IMR-90 (cell line): Measurements from ENCODE around the gene PLXNB1. TPM values are rescaled to one million over a fixed set of nuclear protein-coding genes. Genes with fewer than 3 reads are reported as not detected.

ENCODE experiments used
- ATAC-seq: fragments of 200-7000 bp; cut with Tn5 transposase; 2 replicates; pipeline ENCODE4 v1.9.1; 2020; ENCODE audit warnings: low read depth, mild to moderate bottlenecking, moderate library complexity
- BruUV-seq: library from RNA; stranded (reverse); fragments of 400-500 nt; replicated peaks from 2 replicates; lab custom pipeline; 2021; lab: Mats Ljungman, UMichigan
- CTCF ChIA-PET: fragments of 300-600 bp; formaldehyde crosslinking; extraction: SDS; loops from one replicate; lab custom pipeline; 2021; ENCODE audit warnings: antibody characterized with exemption; lab: Yijun Ruan, JAX
- POLR2A ChIA-PET: fragments of 300-600 bp; sonication (Branson Sonifier 250); formaldehyde crosslinking; loops from one replicate; lab custom pipeline; 2022; ENCODE audit warnings: antibody characterized with exemption; ENCODE audit not compliant: unreplicated experiment; lab: Charles Lee
- DNase-seq: peaks from one replicate; pipeline ENCODE4 v3.0.0; 2013
- H2AFZ ChIP-seq: replicated peaks from 2 replicates; pipeline ENCODE3; 2013; ENCODE audit warnings: low read length, mild to moderate bottlenecking; ENCODE audit not compliant: poor library complexity
- H2AK5ac ChIP-seq: 2 replicates; pipeline ENCODE4 v1.6.1; 2013; ENCODE audit warnings: low read depth, low read length, inconsistent platforms
- H2AK9ac ChIP-seq: replicated peaks from 2 replicates; pipeline ENCODE3; 2013; ENCODE audit warnings: mild to moderate bottlenecking, low read depth, low read length, moderate library complexity; ENCODE audit not compliant: poor library complexity
- H2BK120ac ChIP-seq: 2 replicates; pipeline ENCODE4 v1.6.1; 2013; ENCODE audit warnings: low read depth, low read length, inconsistent platforms
- H2BK15ac ChIP-seq: 3 replicates; pipeline ENCODE4 v1.6.1; 2013; ENCODE audit warnings: low read depth, low read length, inconsistent platforms
- H2BK20ac ChIP-seq: 2 replicates; pipeline ENCODE4 v1.6.1; 2013; ENCODE audit warnings: low read depth, mild to moderate bottlenecking, inconsistent platforms, low read length, moderate library complexity
- H2BK5ac ChIP-seq: 2 replicates; pipeline ENCODE4 v1.6.1; 2013; ENCODE audit warnings: mild to moderate bottlenecking, low read depth, low read length, inconsistent platforms; ENCODE audit not compliant: poor library complexity, severe bottlenecking
- H3K14ac ChIP-seq: replicated peaks from 2 replicates; pipeline ENCODE4 v1.6.1; 2013; ENCODE audit warnings: low read depth, low read length, inconsistent platforms
- H3K18ac ChIP-seq: 2 replicates; pipeline ENCODE4 v1.6.1; 2013; ENCODE audit warnings: low read depth, low read length, control low read depth
- H3K23ac ChIP-seq: 2 replicates; pipeline ENCODE4 v1.6.1; 2013; ENCODE audit warnings: low read depth, low read length, inconsistent platforms
- H3K27ac ChIP-seq: 2 replicates; pipeline ENCODE4 v1.5.1; 2013; ENCODE audit warnings: mild to moderate bottlenecking, control low read depth, low read length; ENCODE audit not compliant: insufficient read depth
- H3K27me3 ChIP-seq: 2 replicates; pipeline ENCODE4 v1.6.1; 2013; ENCODE audit warnings: low read length; ENCODE audit not compliant: control insufficient read depth, insufficient read depth
- H3K36me3 ChIP-seq: 2 replicates; pipeline ENCODE4 v1.6.1; 2013; ENCODE audit warnings: low read length, mixed read lengths; ENCODE audit not compliant: control insufficient read depth, insufficient read depth
- H3K4ac ChIP-seq: 2 replicates; pipeline ENCODE4 v1.6.1; 2013; ENCODE audit warnings: low read depth, low read length, inconsistent platforms
- H3K4me1 ChIP-seq: 2 replicates; pipeline ENCODE4 v1.6.1; 2013; ENCODE audit warnings: low read length, mixed read lengths; ENCODE audit not compliant: control insufficient read depth, insufficient read depth
- H3K4me2 ChIP-seq: 2 replicates; pipeline ENCODE4 v1.6.1; 2013; ENCODE audit warnings: low read depth, mild to moderate bottlenecking, control low read depth, low read length, moderate library complexity
- H3K4me3 ChIP-seq: 2 replicates; pipeline ENCODE4 v1.5.1; 2013; ENCODE audit warnings: low read depth, mild to moderate bottlenecking, control low read depth, low read length, moderate library complexity; ENCODE audit not compliant: insufficient read depth
- H3K56ac ChIP-seq: 2 replicates; pipeline ENCODE4 v1.6.1; 2013; ENCODE audit warnings: low read length, inconsistent platforms; ENCODE audit not compliant: insufficient read depth; ENCODE audit errors: extremely low read depth
- H3K79me1 ChIP-seq, 2 experiments: 2 replicates each; pipeline ENCODE4 v1.6.1; 2013; ENCODE audit warnings: low read length in 2 of 2, inconsistent platforms in 1 of 2, low read depth in 1 of 2
- H3K9ac ChIP-seq: 2 replicates; pipeline ENCODE4 v1.6.1; 2013; ENCODE audit warnings: low read depth, low read length, control low read depth
- H3K9me1 ChIP-seq: 2 replicates; pipeline ENCODE4 v1.6.1; 2013; ENCODE audit warnings: low read length, inconsistent platforms; ENCODE audit not compliant: insufficient read depth
- H3K9me3 ChIP-seq: 2 replicates; pipeline ENCODE4 v1.6.1; 2013; ENCODE audit warnings: low read length; ENCODE audit not compliant: control insufficient read depth, insufficient read depth
- H4K20me1 ChIP-seq: 2 replicates; pipeline ENCODE4 v1.6.1; 2013; ENCODE audit warnings: low read length, inconsistent platforms; ENCODE audit not compliant: insufficient read depth
- H4K5ac ChIP-seq: 2 replicates; pipeline ENCODE4 v1.6.1; 2013; ENCODE audit warnings: mild to moderate bottlenecking, low read depth, low read length, control low read depth
- H4K8ac ChIP-seq, 2 experiments: 2 replicates each; pipeline ENCODE4 v1.6.1; 2013; ENCODE audit warnings: low read depth in 2 of 2, low read length in 2 of 2, control low read depth in 1 of 2, inconsistent platforms in 1 of 2
- H4K91ac ChIP-seq: 2 replicates; pipeline ENCODE4 v1.6.1; 2013; ENCODE audit warnings: low read depth, low read length, inconsistent platforms; ENCODE audit not compliant: insufficient read depth
- BHLHE40 ChIP-seq: fragments of 150-350 bp; IDR thresholded peaks from 2 replicates; pipeline ENCODE4 v1.6.1; 2016; ENCODE audit warnings: mild to moderate bottlenecking, low read depth, low read length
- CEBPB ChIP-seq: IDR thresholded peaks from 2 replicates; pipeline ENCODE4 v1.6.1; 2012; ENCODE audit warnings: low read depth, low read length, improper control_type of control experiment
- CHD1 ChIP-seq: IDR thresholded peaks from 2 replicates; pipeline ENCODE4 v1.6.1; 2012; ENCODE audit warnings: low read depth, low read length, improper control_type of control experiment
- CTCF ChIP-seq: conservative IDR thresholded peaks from 2 replicates; pipeline ENCODE4 v1.5.1; 2012; ENCODE audit warnings: mild to moderate bottlenecking, low read depth, low read length, improper control_type of control experiment
- FOS ChIP-seq: fragments of 150-350 bp; IDR thresholded peaks from 2 replicates; pipeline ENCODE4 v1.6.1; 2016; ENCODE audit warnings: low read depth, low read length
- MAFK ChIP-seq: IDR thresholded peaks from 2 replicates; pipeline ENCODE4 v1.6.1; 2012; ENCODE audit warnings: low read depth, low read length, improper control_type of control experiment
- MAZ ChIP-seq: IDR thresholded peaks from 2 replicates; pipeline ENCODE4 v1.6.1; 2012; ENCODE audit warnings: low read depth, mild to moderate bottlenecking, low read length, improper control_type of control experiment, moderate library complexity, borderline replicate concordance
- MXI1 ChIP-seq: IDR thresholded peaks from 2 replicates; pipeline ENCODE4 v1.6.1; 2012; ENCODE audit warnings: low read depth, mild to moderate bottlenecking, low read length, moderate library complexity, borderline replicate concordance
- NFE2L2 ChIP-seq: fragments of 150-350 bp; IDR thresholded peaks from 2 replicates; pipeline ENCODE4 v1.6.1; 2016; ENCODE audit warnings: low read depth, mild to moderate bottlenecking, low read length
- POLR2A ChIP-seq: IDR thresholded peaks from 2 replicates; pipeline ENCODE4 v1.6.1; 2012; ENCODE audit warnings: mild to moderate bottlenecking, low read depth, low read length
- RAD21 ChIP-seq: IDR thresholded peaks from 2 replicates; pipeline ENCODE4 v1.6.1; 2012; ENCODE audit warnings: low read length, improper control_type of control experiment
- RCOR1 ChIP-seq: IDR thresholded peaks from 2 replicates; pipeline ENCODE4 v1.6.1; 2012; ENCODE audit warnings: mild to moderate bottlenecking, low read length, improper control_type of control experiment; ENCODE audit not compliant: insufficient replicate concordance
- SMC3 ChIP-seq: fragments of 150-350 bp; IDR thresholded peaks from 2 replicates; pipeline ENCODE4 v1.6.1; 2016; ENCODE audit warnings: low read depth, mild to moderate bottlenecking, antibody characterized with exemption, low read length, moderate library complexity
- WGBS, 2 experiments: methylation state at CpG; one replicate each; pipeline versions ENCODE4 v1.1.5 to v1.1.7; 2013; ENCODE audit warnings: missing lambda C conversion rate in 2 of 2; ENCODE audit not compliant: insufficient read length in 1 of 2; ENCODE audit errors: extremely low coverage in 2 of 2; 5-methylcytosine and 5-hydroxymethylcytosine counted together
- dilution Hi-C: fragments of 300-500 bp; cut with HindIII; formaldehyde crosslinking; loops from one replicate; pipeline ENCODE4 v1.14.3; 2018; ENCODE audit warnings: low sequenced_read_pairs; ENCODE audit not compliant: unreplicated experiment
- in situ Hi-C: fragments of 300-500 bp; cut with MboI; formaldehyde crosslinking; loops from 3 replicates; pipeline ENCODE4 v1.14.3; 2019; ENCODE audit warnings: low sequenced_read_pairs, inconsistent platforms, mixed read lengths
- intact Hi-C: fragments of 100-400 bp; cut with micrococcal nuclease; formaldehyde crosslinking; loops from 2 replicates; pipeline ENCODE4 v1.10.0; 2022
- polyA plus RNA-seq, 3 experiments: library from polyadenylated mRNA; depleted of rRNA; stranded (reverse); fragments of >200 nt; gene quantifications; 2 replicates each; pipeline ENCODE4 v1.2.3, GENCODE V29; 2012; ENCODE audit warnings: low replicate concordance in 1 of 3
- total RNA-seq: library from RNA; depleted of rRNA; stranded (reverse); fragments of >200 nt; gene quantifications from 2 replicates; pipeline ENCODE4 v1.2.3, GENCODE V29; 2012
- TF ChIP-seq, protein P1 (sequence below): fragments of 150-350 bp; IDR thresholded peaks from 2 replicates; pipeline ENCODE4 v1.6.1; 2017; ENCODE audit warnings: mild to moderate bottlenecking, antibody characterized with exemption, low read length, low read depth

Gene PLXNB1
- total and polyA plus RNA-seq, 2 of the 4 experiments (the other 2 are of a cell fraction): 5.2 to 25.3 TPM

GRCh38 chr3:48459773-48460516 lies 30.1 kb upstream of the PLXNB1 start:
- Histone ChIP-seq H3K56ac (no peak overlapping the region), H3K79me1 (no peaks in the 10 kb centered on the region; a peak in 1 of 4 replicates), H2BK20ac (no peak overlapping the region), H4K91ac (no peak overlapping the region), H3K4ac (no peak overlapping the region), H3K27me3 (no peaks in the 10 kb centered on the region), H3K4me1 (peaks cover under 1% of the 10 kb centered on the region; the same call in 1 of the 2 replicates), H2AK9ac (peak overlapping the region; percentile 55), H3K9me3 (no peaks in the 10 kb centered on the region), H3K9ac (no peak overlapping the region), H4K20me1 (no peaks in the 10 kb centered on the region; the same call in 1 of the 2 replicates), H2BK120ac (no peak overlapping the region), H2BK15ac (no peak overlapping the region), H3K23ac (no peak overlapping the region), H3K4me2 (no peak overlapping the region), H3K14ac (no peak overlapping the region), H4K8ac (no peak overlapping the region), H4K5ac (no peak overlapping the region), H3K4me3 (no peak overlapping the region), H3K9me1 (no peaks in the 10 kb centered on the region), H3K18ac (no peak overlapping the region), H3K27ac (no peak overlapping the region), H2AFZ (no peak overlapping the region), H2AK5ac (no peak overlapping the region), H3K36me3 (peaks cover 30% of the 10 kb centered on the region), H2BK5ac (no peak overlapping the region)
- ChIA-PET POLR2A (no interaction called here), CTCF (no interaction called here)
- ATAC-seq (no peak), DNase-seq (no peak)
- in situ Hi-C loops: loop anchor here (10.0 kb wide), 1 partner anchor 205 kb away; the partner anchor contains the start of gene CELSR3
- TF ChIP-seq BHLHE40 (no peak), POLR2A (no peak), CTCF (no peak), MXI1 (no peak), CEBPB (no peak), NFE2L2 (no peak), MAFK (no peak), RCOR1 (no peak), SMC3 (no peak), MAZ (no peak), RAD21 (no peak), FOS (no peak), CHD1 (no peak)
- TF ChIP-seq, protein P1, sequence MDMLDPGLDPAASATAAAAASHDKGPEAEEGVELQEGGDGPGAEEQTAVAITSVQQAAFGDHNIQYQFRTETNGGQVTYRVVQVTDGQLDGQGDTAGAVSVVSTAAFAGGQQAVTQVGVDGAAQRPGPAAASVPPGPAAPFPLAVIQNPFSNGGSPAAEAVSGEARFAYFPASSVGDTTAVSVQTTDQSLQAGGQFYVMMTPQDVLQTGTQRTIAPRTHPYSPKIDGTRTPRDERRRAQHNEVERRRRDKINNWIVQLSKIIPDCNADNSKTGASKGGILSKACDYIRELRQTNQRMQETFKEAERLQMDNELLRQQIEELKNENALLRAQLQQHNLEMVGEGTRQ: no peak
- WGBS, 2 experiments: 89% methylated on average over 5 of the region's 7 CpGs; no CpG with 5 or more reads in 1 of the 2 experiments
- BruUV-seq: no TSS peak
- intact Hi-C loops: no loop called here
- dilution Hi-C loops: no loop called here
